K562 (cell line): ENCODE results near the gene POLR1H. TPM values are rescaled to one million over a fixed set of nuclear protein-coding genes. Genes with fewer than 3 reads are reported as not detected.

ENCODE experiments used
- ATAC-seq: fragments of 200-7000 bp; cut with Tn5 transposase; 3 replicates; pipeline ENCODE4 v1.9.1; 2020; ENCODE audit warnings: moderate library complexity
- BruUV-seq: library from RNA; stranded (reverse); fragments of 400-500 nt; replicated peaks from 2 replicates; lab custom pipeline; 2021; lab: Mats Ljungman, UMichigan
- CTCF ChIA-PET: fragments of 300-600 bp; formaldehyde crosslinking; extraction: SDS; loops from one replicate; lab custom pipeline; 2021; ENCODE audit warnings: low intra/inter-chr PET ratio; lab: Yijun Ruan, JAX
- POLR2A ChIA-PET: fragments of 300-600, 350-650 bp; sonication (Branson Sonifier 250); formaldehyde crosslinking; extraction: SDS; loops from one replicate; lab custom pipeline; 2021; ENCODE audit warnings: antibody characterized with exemption, inconsistent platforms; lab: Yijun Ruan, JAX
- DNase-seq, 4 experiments: peaks; one replicate each; pipeline versions ENCODE4 v3.0.0 to v3.0.0-alpha.2; 2011 to 2018; ENCODE audit warnings: low spot score in 3 of 4, mixed read lengths in 3 of 4; ENCODE audit errors: extremely low read depth in 1 of 4
- FAIRE-seq: peaks from 2 replicates; lab custom pipeline; 2011; peaks lifted over from hg19 to GRCh38; lab: Jason Lieb, UNC
- H2AFZ ChIP-seq: 2 replicates; pipeline ENCODE4 v1.6.0; 2011; ENCODE audit warnings: low read depth, low read length, control low read depth, inconsistent platforms
- H3K27ac ChIP-seq: fragments of 200-600 bp; 3 replicates; pipeline ENCODE4 v1.8.0; 2011; ENCODE audit warnings: low read depth, mild to moderate bottlenecking, control low read depth, inconsistent platforms, low read length, moderate library complexity, mixed read lengths; ENCODE audit errors: extremely low read depth
- H3K27me3 ChIP-seq, 2 experiments: fragments of 300-600 bp in 1 of 2; 2 replicates in 1 of 2; 3 replicates in 1 of 2; pipeline versions ENCODE4 v1.6.0 to v1.8.0; 2011; ENCODE audit warnings: inconsistent platforms in 2 of 2, low read length in 2 of 2, mild to moderate bottlenecking in 1 of 2, mixed read lengths in 1 of 2, moderate library complexity in 1 of 2; ENCODE audit not compliant: control insufficient read depth in 2 of 2, insufficient read depth in 2 of 2
- H3K36me3 ChIP-seq: fragments of 300-600 bp; 3 replicates; pipeline ENCODE4 v1.8.0; 2011; ENCODE audit warnings: mild to moderate bottlenecking, low read length, inconsistent platforms; ENCODE audit not compliant: control insufficient read depth, insufficient read depth
- H3K4me1 ChIP-seq, 2 experiments: fragments of 200-600 bp in 1 of 2; replicated peaks in 1 of 2; 2 replicates in 1 of 2; 3 replicates in 1 of 2; pipeline versions ENCODE4 v1.5.1 to v1.8.0; 2011; ENCODE audit warnings: inconsistent platforms in 2 of 2, low read length in 2 of 2, mild to moderate bottlenecking in 1 of 2, mixed read lengths in 1 of 2, moderate library complexity in 1 of 2; ENCODE audit not compliant: control insufficient read depth in 2 of 2, insufficient read depth in 2 of 2
- H3K4me2 ChIP-seq: 2 replicates; pipeline ENCODE4 v1.6.1; 2011; ENCODE audit warnings: low read length, control low read depth, inconsistent platforms, mixed read lengths; ENCODE audit not compliant: insufficient read depth
- H3K4me3 ChIP-seq: fragments of 200-600 bp; sonication (generic), shearing (Covaris generic); 2 replicates; pipeline ENCODE4 v1.5.1; 2016; ENCODE audit warnings: control low read depth, inconsistent platforms
- H3K79me2 ChIP-seq: fragments of 200-600 bp; 3 replicates; pipeline ENCODE4 v1.8.0; 2011; ENCODE audit warnings: low read length, inconsistent platforms; ENCODE audit not compliant: control insufficient read depth, insufficient read depth
- H3K9ac ChIP-seq, 2 experiments: 2 replicates each; pipeline versions ENCODE4 v1.6.0 to v1.6.1; 2011; ENCODE audit warnings: low read depth in 2 of 2, low read length in 2 of 2, control low read depth in 1 of 2, inconsistent platforms in 1 of 2, mild to moderate bottlenecking in 1 of 2, mixed read lengths in 1 of 2; ENCODE audit not compliant: insufficient read depth in 1 of 2
- H3K9me1 ChIP-seq: one replicate; pipeline ENCODE4 v1.6.0; 2011; ENCODE audit warnings: inconsistent platforms, mild to moderate bottlenecking, low read length, moderate library complexity; ENCODE audit not compliant: control insufficient read depth, insufficient read depth
- H3K9me3 ChIP-seq: replicated peaks from 2 replicates; pipeline ENCODE4 v1.5.1; 2011; ENCODE audit warnings: low read depth, low read length, inconsistent platforms; ENCODE audit not compliant: control insufficient read depth, insufficient read depth
- H4K20me1 ChIP-seq: replicated peaks from 2 replicates; pipeline ENCODE4 v1.6.1; 2011; ENCODE audit warnings: low read length, inconsistent platforms, mixed read lengths; ENCODE audit not compliant: control insufficient read depth, insufficient read depth
- HSF4 ChIP-seq: fragments of 250-450 bp; sonication (Bioruptor Pico); IDR thresholded peaks from 2 replicates; pipeline ENCODE4 v2.1.2; 2022; ENCODE audit warnings: mild to moderate bottlenecking, moderate library complexity, borderline replicate concordance
- WGBS: fragments of 100-300 bp; shearing (Covaris generic); methylation state at CpG from one replicate; pipeline ENCODE4 v1.1.6; 2016; ENCODE audit warnings: low coverage, mixed read lengths; ENCODE audit not compliant: insufficient coverage; ENCODE audit errors: missing lambda C conversion rate; 5-methylcytosine and 5-hydroxymethylcytosine counted together
- in situ Hi-C: fragments of 300-500 bp; cut with MboI; formaldehyde crosslinking; loops from 4 replicates; pipeline ENCODE4 v1.15.0; 2018; ENCODE audit warnings: inconsistent platforms, mixed read lengths
- intact Hi-C: fragments of 100-400 bp; cut with micrococcal nuclease; formaldehyde crosslinking; loops from 2 replicates; pipeline ENCODE4 v1.14.2; 2022
- polyA plus RNA-seq, 8 experiments: library from polyadenylated mRNA; depleted of rRNA in 4 of 8; stranded (reverse) in 5 of 8; unstranded in 3 of 8; fragments of >200 nt; fragmentation: Nextera tagmentation in 2 of 8; fragmentation: Illumina TruSeq in 1 of 8; extraction: Ambion mirVana in 2 of 8; extraction: Trizol in 1 of 8; gene quantifications; 2 replicates each; pipeline versions ENCODE4 v1.2.1 to v1.2.3, GENCODE V29; 2011 to 2014; ENCODE audit warnings: inconsistent platforms in 1 of 8, missing spikeins in 1 of 8
- total RNA-seq, 7 experiments: library from RNA; depleted of rRNA in 6 of 7; stranded (reverse); fragments of >200 nt in 6 of 7; fragmentation: Illumina TruSeq in 2 of 7; extraction: Trizol in 2 of 7; gene quantifications; 2 replicates each; pipeline versions ENCODE4 v1.2.1 to v1.2.3, GENCODE V29; 2011 to 2021; ENCODE audit warnings: low replicate concordance in 1 of 7
- TF ChIP-seq, protein P1 (sequence below): sonication (generic); formaldehyde crosslinking; IDR thresholded peaks from 2 replicates; pipeline ENCODE4 v1.8.1; 2023; ENCODE audit warnings: mild to moderate bottlenecking, missing genetic modification reagents
- TF ChIP-seq, protein P2 (sequence below): IDR thresholded peaks from 2 replicates; pipeline ENCODE4 v1.6.1; 2014; ENCODE audit warnings: antibody characterized with exemption

The POLR1H gene
- total and polyA plus RNA-seq, 9 of the 15 experiments (the other 6 are each of a cell fraction or from before 2014, with no cell fraction given), result 92.2 to 333 (median 143) TPM

DNA sequence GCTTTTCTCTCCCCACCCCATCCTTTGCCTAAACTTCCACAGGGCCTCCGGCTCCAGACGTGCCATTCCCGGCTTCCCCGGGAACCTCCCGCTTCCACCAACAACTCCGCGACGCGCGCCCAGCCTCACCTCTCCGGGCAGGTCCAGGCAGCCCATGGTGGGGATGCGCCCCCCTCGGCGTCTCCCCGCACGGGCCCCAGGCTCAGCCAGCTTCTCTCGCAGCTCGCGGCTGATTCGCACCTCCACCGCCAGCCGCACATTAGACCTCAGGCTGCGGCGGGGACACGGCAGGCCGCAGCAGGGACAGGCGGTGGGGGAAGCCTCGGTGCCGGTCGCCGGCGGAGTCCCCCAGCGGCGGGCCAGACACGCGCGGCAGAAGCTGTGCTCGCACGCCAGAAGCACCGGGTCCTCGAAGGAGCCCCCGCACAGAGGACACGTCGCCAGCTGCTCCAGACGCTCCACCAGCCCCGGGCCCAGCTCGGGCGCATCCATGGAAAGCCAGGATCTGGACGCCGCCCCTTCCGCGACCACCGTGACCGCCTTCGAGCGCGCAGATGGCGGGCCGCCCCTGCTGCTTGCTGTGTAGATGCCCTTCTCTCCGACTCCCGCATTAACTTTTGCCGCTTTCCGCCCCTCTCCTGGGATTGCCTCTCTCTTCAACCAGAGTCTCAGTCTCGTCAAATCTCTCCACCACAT, 14.2 kb downstream of the POLR1H start, which contains the start of gene RNF39:
TSS of gene RNF39 (minus strand) at position 676 of the 696 bp plus-strand sequence. CDS start at position 492, 184 bp downstream.
- in situ Hi-C loops, result no loop called here
- ChIA-PET POLR2A (interaction anchor here (1.5 kb wide), 1 partner anchor 8 kb away, joined by 4 read pairs; the partner anchor contains the start of gene PPP1R11), CTCF (no interaction called here)
- ATAC-seq, result no peak
- no peak within 1 kb of the TSS for H2AFZ ChIP-seq
- TF ChIP-seq, protein P1, sequence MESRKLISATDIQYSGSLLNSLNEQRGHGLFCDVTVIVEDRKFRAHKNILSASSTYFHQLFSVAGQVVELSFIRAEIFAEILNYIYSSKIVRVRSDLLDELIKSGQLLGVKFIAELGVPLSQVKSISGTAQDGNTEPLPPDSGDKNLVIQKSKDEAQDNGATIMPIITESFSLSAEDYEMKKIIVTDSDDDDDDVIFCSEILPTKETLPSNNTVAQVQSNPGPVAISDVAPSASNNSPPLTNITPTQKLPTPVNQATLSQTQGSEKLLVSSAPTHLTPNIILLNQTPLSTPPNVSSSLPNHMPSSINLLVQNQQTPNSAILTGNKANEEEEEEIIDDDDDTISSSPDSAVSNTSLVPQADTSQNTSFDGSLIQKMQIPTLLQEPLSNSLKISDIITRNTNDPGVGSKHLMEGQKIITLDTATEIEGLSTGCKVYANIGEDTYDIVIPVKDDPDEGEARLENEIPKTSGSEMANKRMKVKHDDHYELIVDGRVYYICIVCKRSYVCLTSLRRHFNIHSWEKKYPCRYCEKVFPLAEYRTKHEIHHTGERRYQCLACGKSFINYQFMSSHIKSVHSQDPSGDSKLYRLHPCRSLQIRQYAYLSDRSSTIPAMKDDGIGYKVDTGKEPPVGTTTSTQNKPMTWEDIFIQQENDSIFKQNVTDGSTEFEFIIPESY (CRISPR knock-in tag), result peak; percentile 74
- TF ChIP-seq HSF4 (CRISPR knock-in tag), result no peak
- TF ChIP-seq, protein P2, sequence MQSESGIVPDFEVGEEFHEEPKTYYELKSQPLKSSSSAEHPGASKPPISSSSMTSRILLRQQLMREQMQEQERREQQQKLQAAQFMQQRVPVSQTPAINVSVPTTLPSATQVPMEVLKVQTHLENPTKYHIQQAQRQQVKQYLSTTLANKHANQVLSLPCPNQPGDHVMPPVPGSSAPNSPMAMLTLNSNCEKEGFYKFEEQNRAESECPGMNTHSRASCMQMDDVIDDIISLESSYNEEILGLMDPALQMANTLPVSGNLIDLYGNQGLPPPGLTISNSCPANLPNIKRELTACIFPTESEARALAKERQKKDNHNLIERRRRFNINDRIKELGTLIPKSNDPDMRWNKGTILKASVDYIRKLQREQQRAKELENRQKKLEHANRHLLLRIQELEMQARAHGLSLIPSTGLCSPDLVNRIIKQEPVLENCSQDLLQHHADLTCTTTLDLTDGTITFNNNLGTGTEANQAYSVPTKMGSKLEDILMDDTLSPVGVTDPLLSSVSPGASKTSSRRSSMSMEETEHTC, result no peak
- intact Hi-C loops, result no loop called here
- 0 out of 2 replicates have a peak, but pooled peaks cover 4% of the 10 kb centered on the region for H4K20me1 ChIP-seq
- H3K9ac ChIP-seq, result no peak within 1 kb of the TSS
- H3K9me1 ChIP-seq, result no peaks in the 10 kb centered on the region
- no TSS peak for BruUV-seq
- H3K4me1 ChIP-seq, result peaks cover 0 to 27% of the 10 kb centered on the region in 2 experiments; a peak in 2 of 5 replicates
- DNase-seq, result no peak
- no peak within 1 kb of the TSS for H3K4me3 ChIP-seq
- no peak within 1 kb of the TSS for H3K4me2 ChIP-seq
- WGBS, result 43% methylated on average over 58 of the region's 64 CpGs
- FAIRE-seq, result no peak
- no peaks in the 10 kb centered on the region for H3K79me2 ChIP-seq
- H3K27ac ChIP-seq, result no peak within 1 kb of the TSS
- H3K36me3 ChIP-seq, result no peaks in the 10 kb centered on the region
- no peaks in the 10 kb centered on the region for H3K9me3 ChIP-seq
- peaks cover 25 to 44% of the 10 kb centered on the region in 2 experiments; a peak in 4 of 5 replicates for H3K27me3 ChIP-seq
